SK-N-SH treated with all-trans-retinoic acid at 6 μM for 48 hours (cell line): Measurements from ENCODE around the gene PHC1.

Experiments used
- ATAC-seq: fragments of 200-7000 bp; cut with Tn5 transposase; 3 replicates; pipeline ENCODE4 v1.9.1; 2020; ENCODE audit warnings: mild to moderate bottlenecking, moderate library complexity
- ARNTL ChIP-seq: fragments of 450-650 bp; formaldehyde crosslinking; IDR thresholded peaks from 2 replicates; pipeline ENCODE4 v1.5.0; 2020; ENCODE audit warnings: low read depth, mild to moderate bottlenecking, moderate library complexity, borderline replicate concordance
- BACH2 ChIP-seq: fragments of 250-450 bp; sonication (Bioruptor Pico); IDR thresholded peaks from 2 replicates; pipeline ENCODE4 v1.9.0; 2021; ENCODE audit warnings: mild to moderate bottlenecking, borderline replicate concordance
- CSDC2 ChIP-seq: fragments of 250-450 bp; sonication (Bioruptor Pico); IDR thresholded peaks from 2 replicates; pipeline ENCODE4 v1.5.0; 2020; ENCODE audit warnings: mild to moderate bottlenecking, moderate library complexity
- CSRNP3 ChIP-seq: fragments of 250-450 bp; sonication (Bioruptor Pico); IDR thresholded peaks from 2 replicates; pipeline ENCODE4 v1.5.1; 2021; ENCODE audit warnings: mild to moderate bottlenecking, moderate library complexity
- ESRRG ChIP-seq: fragments of 250-450 bp; sonication (Bioruptor Pico); IDR thresholded peaks from 2 replicates; pipeline ENCODE4 v1.6.1; 2021; ENCODE audit warnings: mild to moderate bottlenecking
- GLIS3 ChIP-seq: fragments of 250-450 bp; sonication (Bioruptor Pico); IDR thresholded peaks from 2 replicates; pipeline ENCODE4 v1.5.0; 2020; ENCODE audit warnings: mild to moderate bottlenecking, moderate library complexity
- ISL1 ChIP-seq: fragments of 250-450 bp; sonication (Bioruptor Pico); IDR thresholded peaks from 2 replicates; pipeline ENCODE4 v2.1.2; 2022; ENCODE audit warnings: mild to moderate bottlenecking, moderate library complexity
- OSR1 ChIP-seq: fragments of 250-450 bp; sonication (Bioruptor Pico); IDR thresholded peaks from 2 replicates; pipeline ENCODE4 v1.8.0; 2022; ENCODE audit warnings: moderate library complexity, mild to moderate bottlenecking, inconsistent platforms
- POU6F1 ChIP-seq: fragments of 250-450 bp; sonication (Bioruptor Pico); IDR thresholded peaks from 2 replicates; pipeline ENCODE4 v1.8.0; 2021; ENCODE audit warnings: low read depth, mild to moderate bottlenecking, moderate library complexity, borderline replicate concordance
- PPARA ChIP-seq: fragments of 250-450 bp; sonication (Bioruptor Pico); IDR thresholded peaks from 2 replicates; pipeline ENCODE4 v1.5.0; 2020; ENCODE audit warnings: mild to moderate bottlenecking, borderline replicate concordance
- TCF4 ChIP-seq: fragments of 250-450 bp; sonication (Bioruptor Pico); IDR thresholded peaks from 2 replicates; pipeline ENCODE4 v1.8.0; 2021; ENCODE audit warnings: mild to moderate bottlenecking, moderate library complexity, borderline replicate concordance
- TOX ChIP-seq: fragments of 250-450 bp; sonication (Bioruptor Pico); IDR thresholded peaks from 2 replicates; pipeline ENCODE4 v1.8.0; 2021; ENCODE audit warnings: mild to moderate bottlenecking, moderate library complexity, borderline replicate concordance
- ZC3H10 ChIP-seq: fragments of 250-450 bp; sonication (Bioruptor Pico); IDR thresholded peaks from 2 replicates; pipeline ENCODE4 v1.5.1; 2021; ENCODE audit warnings: mild to moderate bottlenecking, moderate library complexity
- ZFP3 ChIP-seq: fragments of 250-450 bp; sonication (Bioruptor Pico); IDR thresholded peaks from 2 replicates; pipeline ENCODE4 v1.5.0; 2020; ENCODE audit warnings: mild to moderate bottlenecking, moderate library complexity
- ZFP30 ChIP-seq: fragments of 450-650 bp; formaldehyde crosslinking; IDR thresholded peaks from 2 replicates; pipeline ENCODE4 v1.5.0; 2022; ENCODE audit warnings: mild to moderate bottlenecking, moderate library complexity
- ZNF565 ChIP-seq: fragments of 450-650 bp; formaldehyde crosslinking; conservative IDR thresholded peaks from 2 replicates; pipeline ENCODE4 v1.5.0; 2020; ENCODE audit warnings: low read depth, mild to moderate bottlenecking, moderate library complexity
- ZNF70 ChIP-seq: fragments of 450-650 bp; formaldehyde crosslinking; IDR thresholded peaks from 2 replicates; pipeline ENCODE4 v1.5.0; 2020; ENCODE audit warnings: mild to moderate bottlenecking, moderate library complexity
- ZNF8 ChIP-seq: fragments of 450-650 bp; formaldehyde crosslinking; IDR thresholded peaks from 2 replicates; pipeline ENCODE4 v1.5.0; 2020; ENCODE audit warnings: mild to moderate bottlenecking, moderate library complexity
- TF ChIP-seq, protein P1 (sequence below): fragments of 250-450 bp; sonication (Bioruptor Pico); IDR thresholded peaks from 2 replicates; pipeline ENCODE4 v1.8.0; 2020; ENCODE audit warnings: mild to moderate bottlenecking, moderate library complexity, borderline replicate concordance
- TF ChIP-seq, protein P2 (sequence below): fragments of 250-450 bp; sonication (Bioruptor Pico); IDR thresholded peaks from 2 replicates; pipeline ENCODE4 v1.5.0; 2020; ENCODE audit warnings: mild to moderate bottlenecking, moderate library complexity

PHC1 gene

DNA sequence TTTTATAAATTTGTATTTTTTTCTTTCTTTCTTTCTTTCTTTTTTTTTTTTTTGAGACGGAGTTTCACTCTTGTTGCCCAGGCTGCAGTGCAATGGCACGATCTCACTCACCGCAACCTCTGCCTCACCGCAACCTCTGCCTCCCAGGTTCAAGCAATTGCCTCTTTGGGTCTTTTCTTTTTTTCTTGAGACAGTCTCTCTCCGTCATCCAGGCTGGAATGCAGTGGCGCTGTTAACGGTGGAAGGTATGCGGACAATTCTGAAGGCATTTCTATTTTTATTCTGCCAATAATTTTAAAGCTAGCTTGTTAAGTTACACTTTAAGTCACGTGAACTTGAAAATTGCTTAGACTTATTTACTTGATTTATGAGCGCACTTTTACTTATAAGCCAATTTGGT is 8.8 kb upstream of the PHC1 start:
- TF ChIP-seq TOX (CRISPR knock-in tag), result no peak
- no peak for TF ChIP-seq ZNF565 (CRISPR knock-in tag)
- TF ChIP-seq ZNF70 (CRISPR knock-in tag), result no peak
- no peak for TF ChIP-seq GLIS3 (CRISPR knock-in tag)
- TF ChIP-seq ZFP3 (CRISPR knock-in tag), result no peak
- no peak for TF ChIP-seq CSRNP3
- no peak for TF ChIP-seq ISL1
- no peak for TF ChIP-seq TCF4 (CRISPR knock-in tag)
- TF ChIP-seq, protein P1, sequence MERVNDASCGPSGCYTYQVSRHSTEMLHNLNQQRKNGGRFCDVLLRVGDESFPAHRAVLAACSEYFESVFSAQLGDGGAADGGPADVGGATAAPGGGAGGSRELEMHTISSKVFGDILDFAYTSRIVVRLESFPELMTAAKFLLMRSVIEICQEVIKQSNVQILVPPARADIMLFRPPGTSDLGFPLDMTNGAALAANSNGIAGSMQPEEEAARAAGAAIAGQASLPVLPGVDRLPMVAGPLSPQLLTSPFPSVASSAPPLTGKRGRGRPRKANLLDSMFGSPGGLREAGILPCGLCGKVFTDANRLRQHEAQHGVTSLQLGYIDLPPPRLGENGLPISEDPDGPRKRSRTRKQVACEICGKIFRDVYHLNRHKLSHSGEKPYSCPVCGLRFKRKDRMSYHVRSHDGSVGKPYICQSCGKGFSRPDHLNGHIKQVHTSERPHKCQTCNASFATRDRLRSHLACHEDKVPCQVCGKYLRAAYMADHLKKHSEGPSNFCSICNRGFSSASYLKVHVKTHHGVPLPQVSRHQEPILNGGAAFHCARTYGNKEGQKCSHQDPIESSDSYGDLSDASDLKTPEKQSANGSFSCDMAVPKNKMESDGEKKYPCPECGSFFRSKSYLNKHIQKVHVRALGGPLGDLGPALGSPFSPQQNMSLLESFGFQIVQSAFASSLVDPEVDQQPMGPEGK (CRISPR knock-in tag), result no peak
- no peak for TF ChIP-seq ESRRG (CRISPR knock-in tag)
- TF ChIP-seq BACH2 (CRISPR knock-in tag), result no peak
- TF ChIP-seq PPARA, result no peak
- TF ChIP-seq OSR1 (CRISPR knock-in tag), result no peak
- TF ChIP-seq ARNTL (CRISPR knock-in tag), result no peak
- TF ChIP-seq ZNF8 (CRISPR knock-in tag), result no peak
- no peak for TF ChIP-seq POU6F1 (CRISPR knock-in tag)
- TF ChIP-seq CSDC2 (CRISPR knock-in tag), result no peak
- no peak for TF ChIP-seq ZFP30 (CRISPR knock-in tag)
- TF ChIP-seq ZC3H10 (CRISPR knock-in tag), result no peak
- TF ChIP-seq, protein P2, sequence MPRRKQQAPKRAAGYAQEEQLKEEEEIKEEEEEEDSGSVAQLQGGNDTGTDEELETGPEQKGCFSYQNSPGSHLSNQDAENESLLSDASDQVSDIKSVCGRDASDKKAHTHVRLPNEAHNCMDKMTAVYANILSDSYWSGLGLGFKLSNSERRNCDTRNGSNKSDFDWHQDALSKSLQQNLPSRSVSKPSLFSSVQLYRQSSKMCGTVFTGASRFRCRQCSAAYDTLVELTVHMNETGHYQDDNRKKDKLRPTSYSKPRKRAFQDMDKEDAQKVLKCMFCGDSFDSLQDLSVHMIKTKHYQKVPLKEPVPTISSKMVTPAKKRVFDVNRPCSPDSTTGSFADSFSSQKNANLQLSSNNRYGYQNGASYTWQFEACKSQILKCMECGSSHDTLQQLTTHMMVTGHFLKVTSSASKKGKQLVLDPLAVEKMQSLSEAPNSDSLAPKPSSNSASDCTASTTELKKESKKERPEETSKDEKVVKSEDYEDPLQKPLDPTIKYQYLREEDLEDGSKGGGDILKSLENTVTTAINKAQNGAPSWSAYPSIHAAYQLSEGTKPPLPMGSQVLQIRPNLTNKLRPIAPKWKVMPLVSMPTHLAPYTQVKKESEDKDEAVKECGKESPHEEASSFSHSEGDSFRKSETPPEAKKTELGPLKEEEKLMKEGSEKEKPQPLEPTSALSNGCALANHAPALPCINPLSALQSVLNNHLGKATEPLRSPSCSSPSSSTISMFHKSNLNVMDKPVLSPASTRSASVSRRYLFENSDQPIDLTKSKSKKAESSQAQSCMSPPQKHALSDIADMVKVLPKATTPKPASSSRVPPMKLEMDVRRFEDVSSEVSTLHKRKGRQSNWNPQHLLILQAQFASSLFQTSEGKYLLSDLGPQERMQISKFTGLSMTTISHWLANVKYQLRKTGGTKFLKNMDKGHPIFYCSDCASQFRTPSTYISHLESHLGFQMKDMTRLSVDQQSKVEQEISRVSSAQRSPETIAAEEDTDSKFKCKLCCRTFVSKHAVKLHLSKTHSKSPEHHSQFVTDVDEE, result no peak

DNA sequence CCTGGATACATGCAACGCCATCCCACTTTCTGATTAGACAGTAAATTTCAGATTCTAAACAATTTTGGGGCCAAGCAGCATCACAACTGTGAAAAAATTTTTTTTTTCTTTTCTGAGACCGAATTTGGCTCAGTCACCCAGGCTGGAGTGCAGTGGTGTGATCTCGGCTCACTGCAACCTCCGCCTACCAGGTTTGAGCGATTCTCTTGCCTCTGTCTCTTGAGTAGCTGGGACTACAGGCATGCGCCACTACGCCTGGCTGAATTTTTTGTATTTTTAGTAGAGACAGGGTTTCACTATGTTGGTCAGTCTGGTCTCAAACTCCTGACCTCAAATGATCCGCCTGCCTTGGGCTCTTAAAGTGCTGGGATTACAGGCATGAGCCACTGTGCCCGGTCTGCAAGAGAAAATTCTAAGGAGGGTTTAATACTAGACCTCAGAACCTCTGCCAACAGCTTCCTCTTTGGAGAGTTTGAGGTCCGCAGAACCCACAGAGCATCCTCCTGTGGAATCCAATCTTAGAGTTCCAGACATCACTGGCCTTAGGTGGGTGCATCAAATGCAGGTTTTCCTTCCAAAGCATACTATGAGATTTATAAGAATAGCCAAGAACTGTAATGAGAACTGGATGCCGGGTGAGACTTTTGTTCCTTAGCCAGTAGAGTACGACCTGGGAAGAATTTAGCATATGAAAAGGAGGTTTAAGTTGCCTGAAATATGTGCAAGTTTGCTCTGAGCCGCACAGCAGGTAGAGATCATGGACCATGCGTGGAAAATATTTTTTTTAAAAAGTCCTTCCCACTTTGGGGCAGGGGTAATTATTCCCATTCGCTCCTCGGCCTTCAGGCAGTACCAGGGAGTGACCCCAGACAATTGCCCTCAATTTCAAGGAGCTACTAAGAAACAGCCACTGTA is 7.8 kb upstream of the PHC1 start:
- no peak for ATAC-seq
- TF ChIP-seq ZFP30 (CRISPR knock-in tag) (no peak), POU6F1 (CRISPR knock-in tag) (no peak), ARNTL (CRISPR knock-in tag) (no peak), ZNF565 (CRISPR knock-in tag) (no peak), GLIS3 (CRISPR knock-in tag) (no peak), ZC3H10 (CRISPR knock-in tag) (no peak), ZFP3 (CRISPR knock-in tag) (no peak), TCF4 (CRISPR knock-in tag) (no peak), CSRNP3 (no peak), BACH2 (CRISPR knock-in tag) (no peak), TOX (CRISPR knock-in tag) (no peak), ZNF8 (CRISPR knock-in tag) (no peak), OSR1 (CRISPR knock-in tag) (no peak)
- TF ChIP-seq, protein P1 (CRISPR knock-in tag), result no peak

More for the DNA sequence above, 8.8 kb upstream of the PHC1 start:
- no peak for ATAC-seq
